ENCODE measurements around the gene CT45A10. TPM values are rescaled to one million over a fixed set of nuclear protein-coding genes. Genes with fewer than 3 reads are reported as not detected.

The CT45A10 gene
- total and polyA plus RNA-seq, 2 donors (not counting 3 experiments of a cell fraction or from before 2014, with no cell fraction given), result not detected

GRCh38 chrX:135931644-135932487 lies 38.6 kb upstream of the CT45A10 start:
- no peak overlapping the region for H3K9ac ChIP-seq (replicated peaks; ENCODE audit: extremely low read depth, insufficient read depth, low read length)
- no TSS peak for BruUV-seq (replicated peaks)
- no peak overlapping the region for H3K4me2 ChIP-seq (ENCODE audit: insufficient read depth, low read length)
- no peaks in the 10 kb centered on the region for H3K79me2 ChIP-seq (ENCODE audit: control insufficient read depth, insufficient read depth, low read length)
- intact Hi-C loops (cut with micrococcal nuclease), result loop anchor here (2.0 to 5.0 kb wide), 2 partner anchors 305 to 447 kb away; no protein-coding TSS in a partner anchor
- no peaks in the 10 kb centered on the region for H3K36me3 ChIP-seq (ENCODE audit: control insufficient read depth in 2 of 2, extremely low read depth in 1 of 2, insufficient read depth in 2 of 2, low read length in 2 of 2)
- peak; percentile 5 for DNase-seq (ENCODE audit: low read depth, low spot score)
- H3K27ac ChIP-seq (ENCODE audit: insufficient read depth, low read depth, low read length), result no peak overlapping the region
- dilution Hi-C loops (cut with MboI; ENCODE audit: extremely low pct_ligation_motif_present, low sequenced_read_pairs), result no loop called here
- ChIA-PET POLR2A (no interaction called here), CTCF (interaction anchor here (0.7 to 1.3 kb wide), 7 partner anchors 8 to 820 kb away, joined by 3 to 9 read pairs (median 3); no protein-coding TSS in a partner anchor)
- FAIRE-seq, result peak; percentile 92
- no peaks in the 10 kb centered on the region for H3K9me3 ChIP-seq (replicated peaks; ENCODE audit: control insufficient read depth, insufficient read depth, low read length)
- H3K4me3 ChIP-seq (replicated peaks in 1 of 3; ENCODE audit: insufficient read depth in 1 of 3, low read depth in 1 of 3, low read length in 3 of 3), result no peak overlapping the region
- TF ChIP-seq GATA2 (IDR thresholded peaks at IDR 0.05; ENCODE audit: insufficient read depth, insufficient read length, low read depth, low read length) (no peak), CTCF (IDR thresholded peaks at IDR 0.05; ENCODE audit: extremely low read depth in 1 of 2, insufficient read depth in 1 of 2, low read depth in 1 of 2, low read length in 2 of 2) (peak; percentile 33 to 63)
- H4K20me1 ChIP-seq (replicated peaks; ENCODE audit: control insufficient read depth, extremely low read depth, insufficient read depth, low read length), result no peaks in the 10 kb centered on the region
- H3K9me1 ChIP-seq (replicated peaks; ENCODE audit: control insufficient read depth, extremely low read depth, insufficient read depth, low read length), result no peaks in the 10 kb centered on the region
- no peaks in the 10 kb centered on the region for H3K4me1 ChIP-seq (ENCODE audit: control insufficient read depth, extremely low read depth, insufficient read depth, low read length)
- H2AFZ ChIP-seq (ENCODE audit: low read depth, low read length), result no peak overlapping the region
- H3K27me3 ChIP-seq (ENCODE audit: control insufficient read depth in 2 of 2, insufficient read depth in 2 of 2, low read length in 2 of 2), result no peaks in the 10 kb centered on the region

- POLR2A ChIA-PET, result no interaction called here
- no peak for DNase-seq (ENCODE audit: low read depth, low spot score)
- Histone ChIP-seq H3K79me2 (ENCODE audit: control insufficient read depth, insufficient read depth, low read length) (no peaks in the 10 kb centered on the region), H3K36me3 (ENCODE audit: control insufficient read depth in 2 of 2, extremely low read depth in 1 of 2, insufficient read depth in 2 of 2, low read length in 2 of 2) (no peaks in the 10 kb centered on the region), H3K4me1 (ENCODE audit: control insufficient read depth, extremely low read depth, insufficient read depth, low read length) (no peaks in the 10 kb centered on the region), H3K9ac (replicated peaks; ENCODE audit: extremely low read depth, insufficient read depth, low read length) (no peak overlapping the region), H2AFZ (ENCODE audit: low read depth, low read length) (no peak overlapping the region), H4K20me1 (replicated peaks; ENCODE audit: control insufficient read depth, extremely low read depth, insufficient read depth, low read length) (no peaks in the 10 kb centered on the region), H3K27me3 (ENCODE audit: control insufficient read depth in 2 of 2, insufficient read depth in 2 of 2, low read length in 2 of 2) (no peaks in the 10 kb centered on the region), H3K27ac (ENCODE audit: insufficient read depth, low read depth, low read length) (no peak overlapping the region), H3K4me3 (replicated peaks in 1 of 3; ENCODE audit: insufficient read depth in 1 of 3, low read depth in 1 of 3, low read length in 3 of 3) (no peak overlapping the region), H3K4me2 (ENCODE audit: insufficient read depth, low read length) (no peak overlapping the region), H3K9me1 (replicated peaks; ENCODE audit: control insufficient read depth, extremely low read depth, insufficient read depth, low read length) (no peaks in the 10 kb centered on the region), H3K9me3 (replicated peaks; ENCODE audit: control insufficient read depth, insufficient read depth, low read length) (no peaks in the 10 kb centered on the region)
- dilution Hi-C loops (cut with MboI; ENCODE audit: extremely low pct_ligation_motif_present, low sequenced_read_pairs), result no loop called here
- TF ChIP-seq, protein P1, sequence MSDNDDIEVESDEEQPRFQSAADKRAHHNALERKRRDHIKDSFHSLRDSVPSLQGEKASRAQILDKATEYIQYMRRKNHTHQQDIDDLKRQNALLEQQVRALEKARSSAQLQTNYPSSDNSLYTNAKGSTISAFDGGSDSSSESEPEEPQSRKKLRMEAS (IDR thresholded peaks at IDR 0.05; ENCODE audit: insufficient read depth, insufficient read length), result no peak
- TF ChIP-seq EZH2 (IDR thresholded peaks at IDR 0.05; ENCODE audit: borderline replicate concordance, low read depth, low read length, severe bottlenecking) (no peak), POLR2AphosphoS5 (IDR thresholded peaks at IDR 0.05; ENCODE audit: insufficient read depth, low read depth, low read length) (no peak), FOS (IDR thresholded peaks at IDR 0.05; ENCODE audit: borderline replicate concordance, insufficient read depth, low read length) (no peak), JUN (IDR thresholded peaks at IDR 0.05; ENCODE audit: borderline replicate concordance, insufficient read depth, insufficient read length, low read depth) (no peak), POLR2A (IDR thresholded peaks at IDR 0.05; ENCODE audit: low read depth, low read length) (no peak)
- intact Hi-C loops (cut with micrococcal nuclease), result no loop called here
- BruUV-seq (replicated peaks), result no TSS peak
- FAIRE-seq, result no peak
- CTCF ChIA-PET, result no interaction called here
Observed at GRCh38 chrX:135927897-135928296, 34.7 kb upstream of the CT45A10 start.

All from endothelial cell of umbilical vein (primary cell).